Stomach (tissue), 4 donors: Measurements from ENCODE around the gene MYO5C.

Experiments used
- CTCF ChIP-seq, 7 experiments: fragments of 450-650 bp in 4 of 7; fragments of 200-600 bp in 3 of 7; sonication (generic) in 3 of 7; IDR thresholded peaks; one replicate each; pipeline ENCODE4 v1.5.1; 2016 to 2019; ENCODE audit warnings: antibody characterized with exemption in 7 of 7, control low read depth in 2 of 7, mild to moderate bottlenecking in 1 of 7
- EP300 ChIP-seq: sonication (generic); formaldehyde crosslinking; IDR thresholded peaks from one replicate; pipeline ENCODE4 v1.6.1; 2017; ENCODE audit warnings: antibody characterized with exemption
- POLR2A ChIP-seq, 4 donors: fragments of 450-650 bp; IDR thresholded peaks; one replicate each; pipeline ENCODE4 v1.6.1; 2016; ENCODE audit warnings: antibody characterized with exemption in 4 of 4, control low read depth in 2 of 4, mild to moderate bottlenecking in 1 of 4, moderate library complexity in 1 of 4
- POLR2AphosphoS5 ChIP-seq, 3 donors: sonication (generic); formaldehyde crosslinking; IDR thresholded peaks; one replicate each; pipeline ENCODE4 v1.6.1; 2016; ENCODE audit warnings: antibody characterized with exemption in 3 of 3

DNA sequence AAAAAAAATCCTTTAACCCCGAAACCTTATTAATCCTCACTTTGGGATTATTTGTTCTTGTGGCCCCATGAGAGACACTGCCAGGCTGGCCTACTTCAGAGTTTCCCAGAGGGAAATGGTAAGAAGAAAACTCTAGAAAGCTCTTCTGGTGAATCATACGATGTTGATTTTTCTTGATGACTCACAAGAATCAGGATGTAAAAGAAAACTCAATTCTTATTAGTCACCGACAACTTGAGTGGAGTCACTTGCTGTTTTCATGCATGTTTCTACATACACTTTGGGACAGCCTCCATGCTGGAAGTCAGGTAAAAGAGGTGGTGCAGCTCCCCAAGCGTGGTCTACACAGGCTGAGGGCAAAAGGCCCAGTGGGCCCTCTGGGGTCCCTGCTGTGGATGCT is 42.8 kb downstream of the MYO5C start:
- no peak for TF ChIP-seq CTCF (IDR thresholded peaks at IDR 0.05)
- TF ChIP-seq POLR2AphosphoS5 (IDR thresholded peaks at IDR 0.05): peak in 1 of 3 donors; percentile 8
- TF ChIP-seq POLR2A (IDR thresholded peaks at IDR 0.05): no peak
- TF ChIP-seq EP300: no peak
